Measurements from ENCODE around the gene TMEM253. TPM values are rescaled to one million over a fixed set of nuclear protein-coding genes. Genes with fewer than 3 reads are reported as not detected.

TMEM253 gene
- total and polyA plus RNA-seq, 2 experiments from 2014 or later, result 4.9 to 5.4 TPM

GRCh38 chr14:21145437-21145836, 44.6 kb downstream of the TMEM253 start:
- Histone ChIP-seq H3K27me3 (no peaks in the 10 kb centered on the region), H3K79me2 (no peaks in the 10 kb centered on the region), H3K36me3 (replicated peaks; ENCODE audit: insufficient read depth, low read depth) (no peaks in the 10 kb centered on the region), H3K9me2 (replicated peaks; ENCODE audit: insufficient read depth) (no peaks in the 10 kb centered on the region), H3K4me3 (no peak overlapping the region), H2AFZ (no peak overlapping the region), H4K20me1 (ENCODE audit: insufficient read depth, poor library complexity, severe bottlenecking) (no peaks in the 10 kb centered on the region), H3K9me3 (ENCODE audit: low read depth) (no peaks in the 10 kb centered on the region), H3K4me2 (no peak overlapping the region), H3K27ac (no peak overlapping the region), H3K4me1 (ENCODE audit: insufficient read depth) (no peaks in the 10 kb centered on the region)
- no peak for TF ChIP-seq CTCF (IDR thresholded peaks at IDR 0.05; ENCODE audit: poor library complexity)
- no peak for TF ChIP-seq EZH2 (IDR thresholded peaks at IDR 0.05; ENCODE audit: borderline replicate concordance)
- no peak for TF ChIP-seq EZH2phosphoT487 (IDR thresholded peaks at IDR 0.05; ENCODE audit: low read depth, severe bottlenecking, unreplicated experiment)
- no peak for DNase-seq (ENCODE audit: low spot score)

- Histone ChIP-seq H3K36me3 (replicated peaks; ENCODE audit: insufficient read depth, low read depth) (no peaks in the 10 kb centered on the region), H3K9me3 (ENCODE audit: low read depth) (no peaks in the 10 kb centered on the region), H3K27ac (no peak overlapping the region), H3K27me3 (no peaks in the 10 kb centered on the region), H3K4me1 (ENCODE audit: insufficient read depth) (no peaks in the 10 kb centered on the region), H2AFZ (no peak overlapping the region), H3K79me2 (no peaks in the 10 kb centered on the region), H3K4me3 (no peak overlapping the region), H4K20me1 (ENCODE audit: insufficient read depth, poor library complexity, severe bottlenecking) (no peaks in the 10 kb centered on the region), H3K9me2 (replicated peaks; ENCODE audit: insufficient read depth) (no peaks in the 10 kb centered on the region), H3K4me2 (no peak overlapping the region)
- TF ChIP-seq EZH2phosphoT487 (IDR thresholded peaks at IDR 0.05; ENCODE audit: low read depth, severe bottlenecking, unreplicated experiment) (no peak), EZH2 (IDR thresholded peaks at IDR 0.05; ENCODE audit: borderline replicate concordance) (no peak), CTCF (IDR thresholded peaks at IDR 0.05; ENCODE audit: poor library complexity) (no peak)
- DNase-seq (ENCODE audit: low spot score), result no peak
- WGBS (ENCODE audit: low lambda C conversion rate, missing lambda C conversion rate), result 90% methylated on average over 4 of the region's 4 CpGs
Measured at GRCh38 chr14:21149641-21150367, 48.9 kb downstream of the TMEM253 start.

Small RNA genes lying within 50 kb of the gene (small RNA-seq; reads per million reads assigned to genes)
- gene RNU6-252P, result not detected

Other genes starting within 250 kb of the TMEM253 start
- 1.4 TPM in 1 of 2 replicates, not detected in the other for gene RNASE3, start 209.7 kb upstream of the TMEM253 start, total RNA-seq
- 0.50 and 0.52 TPM in 2 replicates for gene RNASE3, start 209.7 kb upstream of the TMEM253 start, polyA plus RNA-seq
- 0.92 and 1.6 TPM in 2 replicates for gene RNASE2, start 145.6 kb upstream of the TMEM253 start, total RNA-seq
- 5.6 and 8.9 TPM in 2 replicates for gene RNASE2, start 145.6 kb upstream of the TMEM253 start, polyA plus RNA-seq
- gene METTL17, start 111.1 kb upstream of the TMEM253 start, total RNA-seq, result 79.8 and 80.9 TPM in 2 replicates
- 65.9 and 70.3 TPM in 2 replicates for gene METTL17, start 111.1 kb upstream of the TMEM253 start, polyA plus RNA-seq
- gene SLC39A2, start 101.8 kb upstream of the TMEM253 start, total RNA-seq, result 3.3 and 4.2 TPM in 2 replicates
- 6.2 and 9.2 TPM in 2 replicates for gene SLC39A2, start 101.8 kb upstream of the TMEM253 start, polyA plus RNA-seq
- 92.0 and 114 TPM in 2 replicates for gene NDRG2, start 76.0 kb upstream of the TMEM253 start, total RNA-seq
- gene NDRG2, start 76.0 kb upstream of the TMEM253 start, polyA plus RNA-seq, result 108 and 112 TPM in 2 replicates
- not detected in 2 replicates for gene TPPP2, start 70.8 kb upstream of the TMEM253 start, total RNA-seq
- not detected in 2 replicates for gene TPPP2, start 70.8 kb upstream of the TMEM253 start, polyA plus RNA-seq
- gene RNASE13, start 66.3 kb upstream of the TMEM253 start, total RNA-seq, result not detected in 2 replicates
- not detected in 2 replicates for gene RNASE13, start 66.3 kb upstream of the TMEM253 start, polyA plus RNA-seq
- gene RNASE7, start 58.7 kb upstream of the TMEM253 start, total RNA-seq, result not detected in 2 replicates
- not detected in 2 replicates for gene RNASE7, start 58.7 kb upstream of the TMEM253 start, polyA plus RNA-seq
- not detected in 2 replicates for gene RNASE8, start 43.2 kb upstream of the TMEM253 start, total RNA-seq
- not detected in 2 replicates for gene RNASE8, start 43.2 kb upstream of the TMEM253 start, polyA plus RNA-seq
- gene ARHGEF40, start 30.8 kb upstream of the TMEM253 start, total RNA-seq, result 36.0 and 53.7 TPM in 2 replicates
- 36.7 and 38.1 TPM in 2 replicates for gene ARHGEF40, start 30.8 kb upstream of the TMEM253 start, polyA plus RNA-seq
- gene ZNF219, start 2.4 kb upstream of the TMEM253 start, total RNA-seq, result 29.5 and 52.8 TPM in 2 replicates
- 24.4 and 25.1 TPM in 2 replicates for gene ZNF219, start 2.4 kb upstream of the TMEM253 start, polyA plus RNA-seq
- not detected in 2 replicates for gene OR5AU1, start 55.0 kb downstream of the TMEM253 start, total RNA-seq
- gene OR5AU1, start 55.0 kb downstream of the TMEM253 start, polyA plus RNA-seq, result not detected in 2 replicates
- gene HNRNPC, start 168.4 kb downstream of the TMEM253 start, total RNA-seq, result 740 and 800 TPM in 2 replicates
- 513 and 521 TPM in 2 replicates for gene HNRNPC, start 168.4 kb downstream of the TMEM253 start, polyA plus RNA-seq
- 0.07 TPM in 1 of 2 replicates, not detected in the other for gene RPGRIP1, start 179.0 kb downstream of the TMEM253 start, total RNA-seq
- not detected in 2 replicates for gene RPGRIP1, start 179.0 kb downstream of the TMEM253 start, polyA plus RNA-seq

Data from hepatocyte (in vitro differentiated cells).